ENCODE data around the gene CEBPE.

GRCh38 chr14:23141706-23142444, 22.8 kb upstream of the CEBPE start:
- TF ChIP-seq POLR2A (IDR thresholded peaks at IDR 0.05) (no peak), CTCF (IDR thresholded peaks at IDR 0.05) (no peak)

Data from breast epithelium (tissue), 3 donors.